Liver (tissue), 9 donors: ENCODE results near the gene TTC3. TPM values are rescaled to one million over a fixed set of nuclear protein-coding genes. Genes with fewer than 3 reads are reported as not detected.

Source experiments
- DNase-seq: peaks from one replicate; pipeline ENCODE4 v3.0.0-alpha.2; 2017; ENCODE audit warnings: low spot score
- H3K27ac ChIP-seq, 2 donors: one replicate each; pipeline ENCODE4 v1.7.0; 2013; ENCODE audit warnings: inconsistent platforms in 2 of 2, low read length in 2 of 2, control low read depth in 1 of 2, low read depth in 1 of 2, mild to moderate bottlenecking in 1 of 2
- H3K27me3 ChIP-seq, 4 donors: one replicate each; pipeline versions ENCODE4 v1.6.1 to v1.7.0; 2013; ENCODE audit warnings: low read length in 3 of 4, inconsistent platforms in 1 of 4, mild to moderate bottlenecking in 1 of 4, moderate library complexity in 1 of 4; ENCODE audit not compliant: control insufficient read depth in 4 of 4, insufficient read depth in 4 of 4
- H3K36me3 ChIP-seq, 4 donors: one replicate each; pipeline versions ENCODE4 v1.6.1 to v1.7.0; 2013; ENCODE audit warnings: low read length in 3 of 4, mild to moderate bottlenecking in 3 of 4, low read depth in 1 of 4, moderate library complexity in 1 of 4; ENCODE audit not compliant: control insufficient read depth in 4 of 4, insufficient read depth in 3 of 4
- H3K4me1 ChIP-seq, 4 donors: one replicate each; pipeline versions ENCODE4 v1.6.1 to v1.7.0; 2013; ENCODE audit warnings: low read length in 3 of 4, mild to moderate bottlenecking in 3 of 4, moderate library complexity in 1 of 4; ENCODE audit not compliant: control insufficient read depth in 4 of 4, insufficient read depth in 4 of 4
- H3K4me3 ChIP-seq, 3 donors: one replicate each; pipeline versions ENCODE4 v1.6.1 to v1.7.0; 2013; ENCODE audit warnings: low read length in 3 of 3, control low read depth in 1 of 3, low read depth in 1 of 3, mild to moderate bottlenecking in 1 of 3
- H3K9ac ChIP-seq, 2 donors: one replicate each; pipeline ENCODE4 v1.7.0; 2013; ENCODE audit warnings: low read length in 2 of 2, mild to moderate bottlenecking in 2 of 2, moderate library complexity in 2 of 2, control low read depth in 1 of 2, low read depth in 1 of 2
- H3K9me3 ChIP-seq, 4 donors: one replicate each; pipeline versions ENCODE4 v1.6.1 to v1.7.0; 2013; ENCODE audit warnings: low read length in 3 of 4; ENCODE audit not compliant: control insufficient read depth in 4 of 4
- CTCF ChIP-seq: fragments of 150-350 bp; IDR thresholded peaks from 2 replicates; pipeline ENCODE4 v1.5.1; 2017; ENCODE audit warnings: improper control_type of control experiment, low read depth, low read length; ENCODE audit not compliant: missing input control
- EGR1 ChIP-seq, 2 donors: IDR thresholded peaks; 2 replicates each; pipeline ENCODE4 v1.6.1; 2016 to 2018; ENCODE audit warnings: antibody characterized with exemption in 2 of 2, low read depth in 2 of 2
- FOXA1 ChIP-seq: IDR thresholded peaks from 2 replicates; pipeline ENCODE4 v1.6.1; 2016; ENCODE audit warnings: antibody characterized with exemption
- FOXA2 ChIP-seq: IDR thresholded peaks from 2 replicates; pipeline ENCODE4 v1.6.1; 2016; ENCODE audit warnings: antibody characterized with exemption
- GABPA ChIP-seq, 2 donors: IDR thresholded peaks in 1 of 2; conservative IDR thresholded peaks in 1 of 2; 2 replicates each; pipeline ENCODE4 v1.6.1; 2016; ENCODE audit warnings: antibody characterized with exemption in 2 of 2, mild to moderate bottlenecking in 1 of 2, moderate library complexity in 1 of 2
- HNF4A ChIP-seq, 2 donors: conservative IDR thresholded peaks; 2 replicates each; pipeline ENCODE4 v1.6.1; 2016; ENCODE audit warnings: antibody characterized with exemption in 2 of 2, mild to moderate bottlenecking in 2 of 2
- HNF4G ChIP-seq: IDR thresholded peaks from 2 replicates; pipeline ENCODE4 v1.6.1; 2016; ENCODE audit warnings: antibody characterized with exemption
- JUND ChIP-seq, 2 donors: IDR thresholded peaks; 2 replicates each; pipeline ENCODE4 v1.6.1; 2016; ENCODE audit warnings: antibody characterized with exemption in 2 of 2
- NR2F2 ChIP-seq: IDR thresholded peaks from 2 replicates; pipeline ENCODE4 v1.6.1; 2016; ENCODE audit warnings: antibody characterized with exemption
- RAD21 ChIP-seq, 2 donors: IDR thresholded peaks; 2 replicates each; pipeline ENCODE4 v1.6.1; 2016; ENCODE audit warnings: antibody characterized with exemption in 2 of 2, mild to moderate bottlenecking in 2 of 2
- REST ChIP-seq: IDR thresholded peaks from 2 replicates; pipeline ENCODE4 v1.6.1; 2016; ENCODE audit warnings: antibody characterized with exemption, mild to moderate bottlenecking
- RXRA ChIP-seq, 2 donors: IDR thresholded peaks; 2 replicates each; pipeline ENCODE4 v1.6.1; 2017 to 2018; ENCODE audit warnings: antibody characterized with exemption in 2 of 2, mild to moderate bottlenecking in 1 of 2
- SP1 ChIP-seq: IDR thresholded peaks from 2 replicates; pipeline ENCODE4 v1.6.1; 2018; ENCODE audit warnings: antibody characterized with exemption, mild to moderate bottlenecking
- TAF1 ChIP-seq: conservative IDR thresholded peaks from 2 replicates; pipeline ENCODE4 v1.6.1; 2016; ENCODE audit warnings: antibody characterized with exemption, mild to moderate bottlenecking
- YY1 ChIP-seq: IDR thresholded peaks from 2 replicates; pipeline ENCODE4 v1.6.1; 2016; ENCODE audit warnings: antibody characterized with exemption, mild to moderate bottlenecking
- WGBS: extraction: QIAGEN DNeasy Blood & Tissue Kit; methylation state at CpG from one replicate; pipeline ENCODE4 v1.1.7; 2013; 5-methylcytosine and 5-hydroxymethylcytosine counted together
- polyA plus RNA-seq, 2 donors: library from polyadenylated mRNA; stranded (reverse) in 1 of 2; unstranded in 1 of 2; fragments of 200-250 nt in 1 of 2; fragments of >200 nt in 1 of 2; fragmentation: Nextera tagmentation in 1 of 2; extraction: Ambion mirVana in 1 of 2; gene quantifications; one replicate each; pipeline versions ENCODE4 v1.2.1 to v1.2.3, GENCODE V29; 2013 to 2015
- total RNA-seq, 2 donors: library from RNA; depleted of rRNA; stranded (reverse); fragments of >200 nt; gene quantifications; one replicate each; pipeline ENCODE4 v1.2.3, GENCODE V29; 2014
- TF ChIP-seq, protein P1 (sequence below): IDR thresholded peaks from 2 replicates; pipeline ENCODE4 v1.6.1; 2016; ENCODE audit warnings: antibody characterized with exemption
- TF ChIP-seq, protein P2 (sequence below): IDR thresholded peaks from 2 replicates; pipeline ENCODE4 v1.6.1; 2016; ENCODE audit warnings: antibody characterized with exemption
- TF ChIP-seq, protein P3 (sequence below): IDR thresholded peaks from 2 replicates; pipeline ENCODE4 v1.6.1; 2016; ENCODE audit warnings: antibody characterized with exemption
- donor health status: healthy.
- donor health status: healthy.
- donor health status: healthy.
- donor health status: healthy.
- donor health status: healthy.

Gene TTC3
- total and polyA plus RNA-seq, 4 donors = 27.2 to 96.1 (median 57.2) TPM

- H3K27me3 ChIP-seq = no peaks in the 10 kb centered on the region
- no peak overlapping the region for H3K4me3 ChIP-seq
- H3K9ac ChIP-seq = no peak overlapping the region
- no peak overlapping the region for H3K27ac ChIP-seq
- peaks cover 2 to 45% (median 36%) of the 10 kb centered on the region in 4 donors for H3K36me3 ChIP-seq
- no peaks in the 10 kb centered on the region for H3K4me1 ChIP-seq
- 96% methylated on average over 4 of the region's 4 CpGs for WGBS
- no peak for TF ChIP-seq SP1
- no peak for TF ChIP-seq FOXA2
- TF ChIP-seq GABPA (IDR thresholded peaks at IDR 0.05 in 1 of 2, conservative IDR thresholded peaks at IDR 0.05 in 1 of 2) = no peak
- no peak for TF ChIP-seq RXRA (IDR thresholded peaks at IDR 0.05)
- no peak for TF ChIP-seq JUND (IDR thresholded peaks at IDR 0.05)
- TF ChIP-seq, protein P1, sequence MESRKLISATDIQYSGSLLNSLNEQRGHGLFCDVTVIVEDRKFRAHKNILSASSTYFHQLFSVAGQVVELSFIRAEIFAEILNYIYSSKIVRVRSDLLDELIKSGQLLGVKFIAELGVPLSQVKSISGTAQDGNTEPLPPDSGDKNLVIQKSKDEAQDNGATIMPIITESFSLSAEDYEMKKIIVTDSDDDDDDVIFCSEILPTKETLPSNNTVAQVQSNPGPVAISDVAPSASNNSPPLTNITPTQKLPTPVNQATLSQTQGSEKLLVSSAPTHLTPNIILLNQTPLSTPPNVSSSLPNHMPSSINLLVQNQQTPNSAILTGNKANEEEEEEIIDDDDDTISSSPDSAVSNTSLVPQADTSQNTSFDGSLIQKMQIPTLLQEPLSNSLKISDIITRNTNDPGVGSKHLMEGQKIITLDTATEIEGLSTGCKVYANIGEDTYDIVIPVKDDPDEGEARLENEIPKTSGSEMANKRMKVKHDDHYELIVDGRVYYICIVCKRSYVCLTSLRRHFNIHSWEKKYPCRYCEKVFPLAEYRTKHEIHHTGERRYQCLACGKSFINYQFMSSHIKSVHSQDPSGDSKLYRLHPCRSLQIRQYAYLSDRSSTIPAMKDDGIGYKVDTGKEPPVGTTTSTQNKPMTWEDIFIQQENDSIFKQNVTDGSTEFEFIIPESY = no peak
- TF ChIP-seq FOXA1 = no peak
- DNase-seq = no peak
- no peaks in the 10 kb centered on the region for H3K9me3 ChIP-seq
Observed at GRCh38 chr21:37145635-37146111, 72.6 kb downstream of the TTC3 start.

- no peaks in the 10 kb centered on the region for H3K4me1 ChIP-seq
- peaks cover 2 to 45% (median 33%) of the 10 kb centered on the region in 4 donors for H3K36me3 ChIP-seq
- no peak for TF ChIP-seq HNF4G
- no peak for TF ChIP-seq EGR1 (IDR thresholded peaks at IDR 0.05; ENCODE audit: low read depth in 2 of 2)
- no peak for TF ChIP-seq NR2F2
- TF ChIP-seq FOXA1 = no peak
- TF ChIP-seq REST = no peak
- TF ChIP-seq RAD21 (IDR thresholded peaks at IDR 0.05) = no peak
- TF ChIP-seq TAF1 = no peak
- TF ChIP-seq, protein P2, sequence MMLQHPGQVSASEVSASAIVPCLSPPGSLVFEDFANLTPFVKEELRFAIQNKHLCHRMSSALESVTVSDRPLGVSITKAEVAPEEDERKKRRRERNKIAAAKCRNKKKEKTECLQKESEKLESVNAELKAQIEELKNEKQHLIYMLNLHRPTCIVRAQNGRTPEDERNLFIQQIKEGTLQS = no peak
- TF ChIP-seq FOXA2 = no peak
- TF ChIP-seq RXRA (IDR thresholded peaks at IDR 0.05) = no peak
- no peak for TF ChIP-seq SP1
- no peak for TF ChIP-seq YY1
- TF ChIP-seq CTCF = no peak
- TF ChIP-seq GABPA (IDR thresholded peaks at IDR 0.05 in 1 of 2, conservative IDR thresholded peaks at IDR 0.05 in 1 of 2) = no peak
- TF ChIP-seq, protein P3, sequence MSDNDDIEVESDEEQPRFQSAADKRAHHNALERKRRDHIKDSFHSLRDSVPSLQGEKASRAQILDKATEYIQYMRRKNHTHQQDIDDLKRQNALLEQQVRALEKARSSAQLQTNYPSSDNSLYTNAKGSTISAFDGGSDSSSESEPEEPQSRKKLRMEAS = no peak
- TF ChIP-seq, protein P1 = no peak
- no peak for TF ChIP-seq HNF4A (conservative IDR thresholded peaks at IDR 0.05)
- no peak for TF ChIP-seq JUND (IDR thresholded peaks at IDR 0.05)
- H3K27me3 ChIP-seq = no peaks in the 10 kb centered on the region
- DNase-seq = no peak
- 84% methylated on average over 8 of the region's 8 CpGs for WGBS
- H3K4me3 ChIP-seq = no peak overlapping the region
- H3K27ac ChIP-seq = no peak overlapping the region
- no peaks in the 10 kb centered on the region for H3K9me3 ChIP-seq
- H3K9ac ChIP-seq = no peak overlapping the region
Observed at GRCh38 chr21:37146320-37147235, 73.5 kb downstream of the TTC3 start.
